Activated CD4-positive, alpha-beta T cell treated with anti-CD3 and anti-CD28 coated beads, Interleukin-2, amount 10 ng/mL, durations not matched to agents 24 days and 14 days (primary cell): Measurements from ENCODE around the gene PIGZ. TPM values are rescaled to one million over a fixed set of nuclear protein-coding genes. Genes with fewer than 3 reads are reported as not detected.

Source experiments
- DNase-seq: peaks from one replicate; pipeline ENCODE4 v3.0.0; 2022
- H3K27ac Mint-ChIP-seq: one replicate; pipeline ENCODE4 v1.8.0; 2022; ENCODE audit warnings: mild to moderate bottlenecking, mixed read lengths
- H3K27me3 Mint-ChIP-seq: one replicate; pipeline ENCODE4 v1.8.0; 2022; ENCODE audit warnings: mixed read lengths
- H3K36me3 Mint-ChIP-seq: one replicate; pipeline ENCODE4 v1.8.0; 2022; ENCODE audit warnings: low read depth, mild to moderate bottlenecking, mixed read lengths
- H3K4me1 Mint-ChIP-seq: one replicate; pipeline ENCODE4 v1.8.0; 2021; ENCODE audit warnings: mixed read lengths
- H3K4me3 Mint-ChIP-seq: one replicate; pipeline ENCODE4 v1.8.0; 2022; ENCODE audit warnings: mild to moderate bottlenecking, moderate library complexity, mixed read lengths
- H3K9me3 Mint-ChIP-seq: one replicate; pipeline ENCODE4 v1.8.0; 2021; ENCODE audit warnings: mixed read lengths
- intact Hi-C: fragments of 100-400 bp; cut with micrococcal nuclease; formaldehyde crosslinking; loops from one replicate; pipeline ENCODE4 v1.15.1; 2023
- total RNA-seq: library from RNA; stranded (reverse); gene quantifications from 2 replicates; pipeline ENCODE4 v1.2.3, GENCODE V29; 2022

PIGZ gene
- total RNA-seq, 1 donor from 2014 or later = 1.7 TPM

GRCh38 chr3:196995646-196996355 lies 27.2 kb upstream of the PIGZ start:
- intact Hi-C loops = no loop called here
- no peaks in the 10 kb centered on the region for H3K4me1 Mint-ChIP-seq
- DNase-seq = no peak
- no peak overlapping the region for H3K4me3 Mint-ChIP-seq
- no peaks in the 10 kb centered on the region for H3K27me3 Mint-ChIP-seq
- H3K9me3 Mint-ChIP-seq = no peaks in the 10 kb centered on the region
- no peaks in the 10 kb centered on the region for H3K36me3 Mint-ChIP-seq
- no peak overlapping the region for H3K27ac Mint-ChIP-seq

GRCh38 chr3:196995027-196995426 lies 26.4 kb upstream of the PIGZ start:
- intact Hi-C loops = no loop called here
- Mint-ChIP-seq H3K27me3 (no peaks in the 10 kb centered on the region), H3K27ac (no peak overlapping the region), H3K4me1 (no peaks in the 10 kb centered on the region), H3K4me3 (no peak overlapping the region), H3K9me3 (no peaks in the 10 kb centered on the region), H3K36me3 (no peaks in the 10 kb centered on the region)
- no peak for DNase-seq

GRCh38 chr3:196994056-196994455 lies 25.4 kb upstream of the PIGZ start:
- intact Hi-C loops = no loop called here
- DNase-seq = no peak
- no peak overlapping the region for H3K4me3 Mint-ChIP-seq
- no peaks in the 10 kb centered on the region for H3K27me3 Mint-ChIP-seq
- no peaks in the 10 kb centered on the region for H3K9me3 Mint-ChIP-seq
- H3K4me1 Mint-ChIP-seq = no peaks in the 10 kb centered on the region
- H3K27ac Mint-ChIP-seq = no peak overlapping the region
- H3K36me3 Mint-ChIP-seq = no peaks in the 10 kb centered on the region

DNA sequence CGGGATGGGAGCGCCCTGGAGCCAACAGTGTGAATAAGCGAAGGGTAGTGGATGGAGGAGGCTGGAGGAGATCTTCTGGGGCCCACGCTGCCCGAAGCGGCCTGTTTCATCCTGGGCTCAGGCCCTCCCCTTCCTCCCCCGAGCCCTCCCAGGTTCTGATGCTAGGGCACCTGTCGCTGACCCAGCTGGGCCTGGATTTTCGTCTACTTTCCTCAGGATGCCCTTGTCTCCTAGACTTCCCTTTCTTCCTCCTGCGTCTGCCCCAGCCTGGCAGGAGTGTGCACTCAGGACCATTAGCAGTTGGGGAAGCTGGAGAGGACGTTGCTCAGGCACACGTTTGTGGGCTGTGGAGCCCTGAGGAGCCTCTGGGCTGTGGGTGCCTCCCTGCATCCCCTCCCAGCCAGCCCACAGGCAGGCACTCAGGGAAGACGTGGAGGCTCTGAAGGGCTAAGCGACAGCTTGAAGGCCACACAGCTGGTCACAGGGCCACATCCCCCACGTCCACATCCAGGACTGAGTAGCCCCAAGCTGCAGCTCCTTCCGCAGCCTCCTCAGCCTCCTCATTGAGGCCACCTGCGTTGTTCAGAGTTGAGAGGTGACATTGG lies 23.9 kb upstream of the PIGZ start:
- H3K4me3 Mint-ChIP-seq = no peak overlapping the region
- H3K9me3 Mint-ChIP-seq = no peaks in the 10 kb centered on the region
- DNase-seq = no peak
- H3K36me3 Mint-ChIP-seq = no peaks in the 10 kb centered on the region
- no peaks in the 10 kb centered on the region for H3K4me1 Mint-ChIP-seq
- intact Hi-C loops = no loop called here
- H3K27ac Mint-ChIP-seq = no peak overlapping the region
- no peaks in the 10 kb centered on the region for H3K27me3 Mint-ChIP-seq

- H3K9me3 Mint-ChIP-seq = no peaks in the 10 kb centered on the region
- no peak overlapping the region for H3K4me3 Mint-ChIP-seq
- H3K4me1 Mint-ChIP-seq = no peaks in the 10 kb centered on the region
- H3K27me3 Mint-ChIP-seq = peaks cover under 1% of the 10 kb centered on the region
- no peak overlapping the region for H3K27ac Mint-ChIP-seq
- no peak for DNase-seq
- no peaks in the 10 kb centered on the region for H3K36me3 Mint-ChIP-seq
- intact Hi-C loops = no loop called here
These were observed 23.2 kb upstream of the PIGZ start for GRCh38 chr3:196991581-196992460.

GRCh38 chr3:196990601-196991007 lies 22.0 kb upstream of the PIGZ start:
- DNase-seq = no peak
- no peaks in the 10 kb centered on the region for H3K4me1 Mint-ChIP-seq
- H3K4me3 Mint-ChIP-seq = no peak overlapping the region
- no peaks in the 10 kb centered on the region for H3K36me3 Mint-ChIP-seq
- intact Hi-C loops = no loop called here
- no peaks in the 10 kb centered on the region for H3K9me3 Mint-ChIP-seq
- peaks cover 2% of the 10 kb centered on the region for H3K27me3 Mint-ChIP-seq
- no peak overlapping the region for H3K27ac Mint-ChIP-seq

DNA sequence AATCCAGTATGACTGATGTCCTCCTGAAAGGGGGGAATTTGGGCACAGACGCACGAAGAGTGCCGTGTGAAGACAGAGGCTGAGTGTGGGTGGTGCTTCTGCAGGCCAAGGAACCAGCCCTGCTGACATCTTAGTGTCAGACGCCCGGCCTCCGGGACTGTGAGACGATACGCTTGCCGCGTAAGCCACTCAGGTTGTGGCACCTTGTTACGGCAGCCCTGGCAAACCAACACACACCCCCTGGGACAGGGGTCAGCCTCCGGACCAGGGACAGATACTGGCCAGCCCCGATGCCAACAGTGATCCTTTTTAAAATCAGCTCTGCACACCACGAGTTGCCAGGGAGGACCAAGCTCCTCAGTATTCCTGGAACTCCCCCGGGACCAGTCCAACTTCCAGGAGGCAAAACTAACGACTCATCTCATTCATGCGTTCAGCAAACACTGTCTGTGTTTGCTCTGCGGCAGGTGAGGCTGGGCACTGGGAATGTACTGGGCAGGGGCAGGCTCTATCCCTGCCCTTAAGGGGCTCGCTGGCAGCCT lies 21.2 kb upstream of the PIGZ start:
- DNase-seq = no peak
- peaks cover 2% of the 10 kb centered on the region for H3K27me3 Mint-ChIP-seq
- H3K36me3 Mint-ChIP-seq = no peaks in the 10 kb centered on the region
- H3K4me1 Mint-ChIP-seq = no peaks in the 10 kb centered on the region
- H3K4me3 Mint-ChIP-seq = no peak overlapping the region
- no peaks in the 10 kb centered on the region for H3K9me3 Mint-ChIP-seq
- intact Hi-C loops = no loop called here
- H3K27ac Mint-ChIP-seq = no peak overlapping the region

- H3K9me3 Mint-ChIP-seq = peaks cover 2% of the 10 kb centered on the region
- H3K27me3 Mint-ChIP-seq = peaks cover 4% of the 10 kb centered on the region
- DNase-seq = no peak
- H3K27ac Mint-ChIP-seq = no peak overlapping the region
- H3K36me3 Mint-ChIP-seq = no peaks in the 10 kb centered on the region
- no peaks in the 10 kb centered on the region for H3K4me1 Mint-ChIP-seq
- intact Hi-C loops = no loop called here
- H3K4me3 Mint-ChIP-seq = no peak overlapping the region
These were observed 19.8 kb upstream of the PIGZ start for GRCh38 chr3:196988241-196989029.

DNA sequence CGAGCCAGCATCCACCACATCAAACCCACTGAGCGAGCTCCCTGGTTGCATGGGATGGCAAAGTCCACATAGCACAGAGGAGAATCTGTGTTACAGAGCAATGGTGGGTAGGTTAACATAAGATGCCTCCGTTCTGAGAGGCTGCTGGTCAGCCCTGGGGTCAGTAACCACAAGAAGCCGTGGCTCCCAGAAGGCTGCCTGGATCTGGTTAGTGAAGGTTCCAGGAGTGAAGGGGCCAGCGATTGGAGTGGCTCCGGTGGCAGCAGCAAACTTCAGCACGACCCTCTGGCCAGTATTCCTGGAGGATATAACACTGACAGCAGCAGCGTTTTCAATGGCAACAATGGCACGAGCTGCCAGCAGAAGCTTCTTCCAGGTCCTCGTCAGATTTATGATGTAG lies 18.4 kb upstream of the PIGZ start:
- Mint-ChIP-seq H3K27ac (no peak overlapping the region), H3K4me3 (no peak overlapping the region), H3K36me3 (no peaks in the 10 kb centered on the region), H3K9me3 (peaks cover 7% of the 10 kb centered on the region), H3K4me1 (no peaks in the 10 kb centered on the region), H3K27me3 (peaks cover 8% of the 10 kb centered on the region)
- intact Hi-C loops = no loop called here
- no peak for DNase-seq

GRCh38 chr3:196985954-196986885 lies 17.6 kb upstream of the PIGZ start:
- H3K27me3 Mint-ChIP-seq = peaks cover 11% of the 10 kb centered on the region
- H3K4me1 Mint-ChIP-seq = no peaks in the 10 kb centered on the region
- intact Hi-C loops = no loop called here
- H3K4me3 Mint-ChIP-seq = no peak overlapping the region
- DNase-seq = no peak
- no peaks in the 10 kb centered on the region for H3K36me3 Mint-ChIP-seq
- no peak overlapping the region for H3K27ac Mint-ChIP-seq
- peaks cover 7% of the 10 kb centered on the region for H3K9me3 Mint-ChIP-seq

GRCh38 chr3:196985298-196985697 lies 16.7 kb upstream of the PIGZ start:
- H3K4me3 Mint-ChIP-seq = no peak overlapping the region
- no peak for DNase-seq
- peaks cover 11% of the 10 kb centered on the region for H3K27me3 Mint-ChIP-seq
- no peak overlapping the region for H3K27ac Mint-ChIP-seq
- no peaks in the 10 kb centered on the region for H3K36me3 Mint-ChIP-seq
- intact Hi-C loops = no loop called here
- H3K4me1 Mint-ChIP-seq = no peaks in the 10 kb centered on the region
- peaks cover 7% of the 10 kb centered on the region for H3K9me3 Mint-ChIP-seq

- intact Hi-C loops = no loop called here
- DNase-seq = no peak
- Mint-ChIP-seq H3K36me3 (no peaks in the 10 kb centered on the region), H3K4me3 (no peak overlapping the region), H3K4me1 (peaks cover 2% of the 10 kb centered on the region), H3K27me3 (peaks cover 11% of the 10 kb centered on the region), H3K9me3 (peaks cover 7% of the 10 kb centered on the region), H3K27ac (no peak overlapping the region)
These were observed 14.6 kb upstream of the PIGZ start for GRCh38 chr3:196983186-196983585.

DNA sequence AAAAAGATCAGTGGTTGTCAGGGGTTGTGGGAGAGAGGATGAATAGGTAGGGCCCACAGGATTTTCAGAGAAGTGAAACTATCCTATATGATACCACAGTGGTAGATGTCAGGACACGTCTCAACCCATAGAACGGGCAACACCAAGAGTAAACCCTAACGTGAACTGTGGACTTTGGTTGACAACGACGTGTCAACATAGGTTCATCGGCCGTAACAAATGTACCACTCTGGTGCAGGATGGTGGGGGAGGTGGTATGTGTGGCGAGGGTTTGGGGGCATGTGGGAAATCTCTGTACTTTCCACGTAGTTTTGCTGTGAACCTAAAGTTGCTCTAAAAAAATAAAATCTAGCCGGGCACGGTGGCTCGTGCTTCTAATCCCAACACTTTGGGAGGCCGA lies 13.0 kb upstream of the PIGZ start:
- Mint-ChIP-seq H3K9me3 (peaks cover 7% of the 10 kb centered on the region), H3K36me3 (no peaks in the 10 kb centered on the region), H3K4me1 (peaks cover 2% of the 10 kb centered on the region), H3K27me3 (peaks cover 9% of the 10 kb centered on the region), H3K27ac (no peak overlapping the region), H3K4me3 (no peak overlapping the region)
- intact Hi-C loops = no loop called here
- DNase-seq = no peak
